LNCAP (cell line): ENCODE data around the gene ZCCHC17.
A peak's percentile ranks its signal among the peaks of the same experiment; 100 is the strongest.

Source experiments
- TF ChIP-seq, protein P1 (sequence below): fragments of 450-650 bp; IDR thresholded peaks from 2 replicates; pipeline ENCODE4 v1.5.1; 2017; ENCODE audit warnings: mild to moderate bottlenecking

ZCCHC17 gene

DNA sequence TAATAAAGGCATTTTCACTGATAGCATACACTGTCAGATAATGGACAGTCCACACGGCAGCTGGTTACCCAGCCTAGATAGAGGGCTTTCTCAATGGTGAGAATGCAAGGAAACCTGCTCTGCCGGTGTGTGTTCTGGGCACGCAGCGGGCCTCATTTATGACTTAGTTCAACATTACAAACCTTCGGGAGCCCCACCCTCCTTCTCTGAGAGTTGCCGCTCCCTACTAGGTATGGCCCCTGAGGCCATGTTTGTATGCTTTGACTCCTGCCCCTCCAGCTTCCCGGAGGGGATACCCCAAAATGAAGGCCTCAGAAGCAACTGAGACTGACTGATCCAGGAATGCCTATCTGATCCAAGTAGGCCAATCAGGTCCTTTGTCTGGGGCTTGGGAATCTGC is 93.2 kb downstream of the ZCCHC17 start:
- TF ChIP-seq, protein P1, sequence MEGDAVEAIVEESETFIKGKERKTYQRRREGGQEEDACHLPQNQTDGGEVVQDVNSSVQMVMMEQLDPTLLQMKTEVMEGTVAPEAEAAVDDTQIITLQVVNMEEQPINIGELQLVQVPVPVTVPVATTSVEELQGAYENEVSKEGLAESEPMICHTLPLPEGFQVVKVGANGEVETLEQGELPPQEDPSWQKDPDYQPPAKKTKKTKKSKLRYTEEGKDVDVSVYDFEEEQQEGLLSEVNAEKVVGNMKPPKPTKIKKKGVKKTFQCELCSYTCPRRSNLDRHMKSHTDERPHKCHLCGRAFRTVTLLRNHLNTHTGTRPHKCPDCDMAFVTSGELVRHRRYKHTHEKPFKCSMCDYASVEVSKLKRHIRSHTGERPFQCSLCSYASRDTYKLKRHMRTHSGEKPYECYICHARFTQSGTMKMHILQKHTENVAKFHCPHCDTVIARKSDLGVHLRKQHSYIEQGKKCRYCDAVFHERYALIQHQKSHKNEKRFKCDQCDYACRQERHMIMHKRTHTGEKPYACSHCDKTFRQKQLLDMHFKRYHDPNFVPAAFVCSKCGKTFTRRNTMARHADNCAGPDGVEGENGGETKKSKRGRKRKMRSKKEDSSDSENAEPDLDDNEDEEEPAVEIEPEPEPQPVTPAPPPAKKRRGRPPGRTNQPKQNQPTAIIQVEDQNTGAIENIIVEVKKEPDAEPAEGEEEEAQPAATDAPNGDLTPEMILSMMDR: no peak

DNA sequence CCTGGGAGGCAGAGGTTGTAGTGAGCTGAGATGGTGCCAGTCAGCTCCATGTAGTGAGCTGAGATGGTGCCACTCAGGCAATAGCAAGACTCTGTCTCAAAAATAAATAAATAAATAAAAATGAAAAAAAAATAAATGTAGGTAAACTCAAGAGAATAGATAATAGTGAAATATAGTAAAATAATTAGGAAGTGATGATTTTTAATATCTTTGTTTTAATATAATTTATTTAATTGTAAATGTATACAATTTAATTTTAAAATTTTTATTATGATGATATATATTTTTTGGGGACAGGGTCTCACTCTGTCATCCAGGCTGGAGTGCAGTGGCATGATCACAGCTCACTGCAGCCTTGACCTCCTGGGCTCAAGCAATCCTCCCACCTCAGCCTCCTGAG is 96.6 kb downstream of the ZCCHC17 start:
- TF ChIP-seq, protein P1: no peak

DNA sequence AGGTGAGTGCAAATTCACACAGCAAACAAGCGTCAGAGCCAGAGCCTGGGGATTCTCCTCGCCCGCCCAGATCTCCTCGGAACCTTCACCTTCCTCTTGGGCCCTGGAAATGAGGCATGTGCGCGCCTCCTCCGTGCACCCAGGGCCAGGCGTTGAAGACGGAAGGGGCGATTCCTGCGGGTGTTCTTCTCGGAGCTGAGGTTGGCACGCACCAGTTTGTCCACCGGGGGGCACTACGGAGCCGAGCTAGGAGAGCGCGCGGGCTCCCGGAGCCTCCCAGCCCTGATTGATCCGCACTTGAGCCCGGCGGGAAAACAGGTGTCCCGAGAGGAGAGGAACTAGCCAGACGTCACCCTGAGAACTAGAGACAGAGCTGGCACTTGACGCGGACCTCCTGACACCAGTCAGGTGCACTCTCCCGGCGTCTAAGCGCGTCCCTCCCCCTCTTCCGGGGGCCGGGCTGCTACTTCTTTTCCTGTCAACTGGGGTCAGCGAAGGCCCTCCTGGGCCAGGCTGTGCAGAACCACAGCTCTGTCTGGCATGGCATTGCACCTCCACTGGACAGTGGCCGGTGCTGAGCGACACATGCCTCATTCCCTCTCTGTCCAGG is 97.9 kb downstream of the ZCCHC17 start:
- TF ChIP-seq, protein P1: peak; percentile 89

DNA sequence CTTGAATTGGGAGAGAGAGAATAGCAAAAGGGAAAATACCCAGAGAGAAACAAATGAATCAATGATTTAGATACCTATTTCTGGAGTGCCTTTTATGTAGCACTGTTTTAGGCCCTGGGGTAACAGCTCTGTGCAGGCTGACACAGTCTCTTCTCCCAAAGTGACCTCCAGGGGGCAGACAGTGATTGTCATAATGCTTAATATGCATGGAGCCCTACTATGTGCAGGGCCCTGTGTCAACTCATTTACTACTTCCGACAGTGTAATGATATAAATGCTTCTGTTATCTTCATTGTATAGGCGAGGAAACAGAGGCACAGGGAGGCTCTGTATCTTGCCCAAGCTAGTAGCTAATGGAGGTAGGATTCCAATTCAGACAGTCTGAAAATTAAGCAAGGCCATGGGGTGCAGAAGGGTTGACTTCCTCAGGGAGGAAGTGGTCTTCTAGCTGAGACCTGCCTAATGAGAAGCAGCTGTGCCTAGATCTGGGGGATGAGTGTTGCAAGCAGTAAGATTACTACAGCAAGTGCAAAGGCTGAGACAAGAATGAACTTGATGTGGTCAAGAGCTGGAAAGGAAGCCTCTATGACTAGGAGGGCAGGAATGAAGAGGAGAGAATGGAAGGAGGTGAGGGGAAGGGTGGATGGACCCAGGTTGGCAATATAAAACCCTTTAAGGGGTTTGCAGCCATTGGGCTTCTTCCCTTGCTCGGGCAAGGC is 100.0 kb downstream of the ZCCHC17 start:
- TF ChIP-seq, protein P1: peak; percentile 17; the same call in 1 of the 2 replicates

DNA sequence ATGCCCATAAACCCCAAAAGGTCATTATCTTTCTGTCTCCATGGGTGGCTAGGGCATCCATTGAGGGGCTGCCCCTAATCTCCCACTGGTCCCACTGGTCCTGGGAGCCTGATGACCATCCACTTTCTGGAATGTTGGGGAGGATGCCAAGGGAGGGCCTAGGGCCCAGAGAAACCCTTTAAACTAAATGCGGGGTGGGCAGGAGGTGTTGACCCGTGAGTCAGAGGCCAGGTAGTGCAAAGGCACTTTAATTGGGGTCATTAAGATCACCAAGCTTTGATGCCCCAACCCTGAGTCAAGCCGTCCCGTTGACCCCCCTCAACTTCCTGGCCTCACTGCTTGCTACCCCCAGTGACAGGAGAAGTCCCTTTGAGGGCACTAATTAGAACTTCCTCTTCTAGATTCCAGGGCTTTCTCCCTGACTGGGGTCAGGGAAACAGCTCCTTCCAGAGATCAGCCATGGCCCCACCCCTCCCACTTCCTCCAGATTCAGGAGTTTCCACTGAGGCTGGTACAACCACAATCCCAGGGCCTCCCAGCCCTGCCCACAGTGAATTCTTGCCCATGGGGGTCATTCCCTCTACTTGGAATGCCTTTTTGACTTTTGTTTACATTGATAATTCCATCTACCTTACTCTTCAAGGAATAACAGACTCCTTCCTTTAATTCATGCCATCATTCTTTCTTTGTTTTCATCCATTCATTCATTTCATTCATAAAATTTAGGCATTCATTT is 100.7 kb downstream of the ZCCHC17 start:
- TF ChIP-seq, protein P1: no peak

DNA sequence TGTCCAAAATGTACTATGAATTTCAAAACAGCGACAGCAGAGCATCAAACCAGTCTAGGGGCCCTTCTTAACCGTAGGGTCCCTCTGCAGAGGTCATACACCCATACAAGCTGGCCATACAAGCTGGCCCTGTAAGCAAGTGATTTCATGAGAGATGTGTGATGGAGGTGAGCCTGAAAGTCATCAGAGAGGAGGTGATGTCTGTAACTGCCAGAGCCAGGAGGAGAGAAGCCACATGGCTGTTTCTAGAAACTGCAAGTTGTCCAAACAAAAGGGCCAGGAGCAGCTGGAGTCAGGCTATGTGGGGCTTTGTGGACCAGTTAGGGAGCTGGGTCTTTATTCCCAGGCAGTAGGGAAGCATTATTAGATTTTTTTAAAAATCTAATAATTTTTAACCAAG is 101.4 kb downstream of the ZCCHC17 start:
- TF ChIP-seq, protein P1: no peak

DNA sequence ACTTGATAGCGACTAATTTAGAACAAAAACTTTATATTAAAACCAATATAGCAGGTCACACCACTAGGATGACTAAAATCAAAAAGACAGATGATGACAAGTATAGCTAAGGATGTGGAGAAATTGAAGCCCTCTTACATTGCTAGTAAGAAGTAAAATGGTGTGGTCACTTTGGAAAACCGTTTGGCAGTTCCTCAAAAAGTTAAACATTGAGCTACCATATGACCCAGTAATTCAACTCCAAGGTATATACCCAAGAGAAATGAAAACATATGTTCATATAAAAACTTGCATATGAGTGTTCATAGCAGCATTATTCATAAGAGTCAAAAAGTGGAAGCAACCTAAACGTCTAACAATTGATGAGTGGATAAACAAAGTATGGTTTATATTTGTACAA is 103.1 kb downstream of the ZCCHC17 start:
- TF ChIP-seq, protein P1: no peak
